ENCODE data around the gene UBE2S. TPM values are rescaled to one million over a fixed set of nuclear protein-coding genes. Genes with fewer than 3 reads are reported as not detected.
"Not testable (repeated sequence)": the region's sequence is repeated elsewhere in the genome, so short reads cannot be mapped to it uniquely, and the experiment has no call there.

Gene UBE2S
- total RNA-seq, 3 donors from 2014 or later (not counting 1 experiment from before 2014, with no cell fraction given), result 60.2 to 107 (median 63.9) TPM

GRCh38 chr19:55451163-55451964 lies 43.8 kb upstream of the UBE2S start:
- TF ChIP-seq CTCF (IDR thresholded peaks at IDR 0.05), result no peak
- Mint-ChIP-seq H3K27ac (peak overlapping the region in 1 of 2 donors; percentile 82), H3K9me3 (no peaks in the 10 kb centered on the region), H3K27me3 (ENCODE audit: low read depth in 2 of 2) (peaks cover 8 to 26% of the 10 kb centered on the region in 2 donors), H3K4me3 (no peak overlapping the region), H3K4me1 (peaks cover 0 to 17% of the 10 kb centered on the region in 2 donors), H3K36me3 (no peaks in the 10 kb centered on the region)
- DNase-seq (peak in 1 of 2 donors; percentile 57), ATAC-seq (peak in 2 of 3 donors; percentile 49 to 58)
- 1% methylated on average over 77 of the region's 80 CpGs for WGBS (ENCODE audit: insufficient coverage)
- H3K9me3 ChIP-seq (ENCODE audit: control insufficient read depth, insufficient read depth, low read length), result no peaks in the 10 kb centered on the region
- no peaks in the 10 kb centered on the region for H3K36me3 ChIP-seq (ENCODE audit: control insufficient read depth, insufficient read depth, low read length)
- H3K4me1 ChIP-seq (ENCODE audit: control insufficient read depth, insufficient read depth, low read length), result peaks cover 12% of the 10 kb centered on the region
- peaks cover 25% of the 10 kb centered on the region for H3K27me3 ChIP-seq (ENCODE audit: control insufficient read depth, insufficient read depth, low read length)
- no peak overlapping the region for H3K4me3 ChIP-seq (ENCODE audit: low read length)
- H3K27ac ChIP-seq (ENCODE audit: low read length), result no peak overlapping the region
- intact Hi-C loops (cut with micrococcal nuclease), result no loop called here

GRCh38 chr19:55449469-55449868 lies 41.9 kb upstream of the UBE2S start:
- H3K27me3 Mint-ChIP-seq (ENCODE audit: low read depth in 2 of 2), result peaks cover 14 to 35% of the 10 kb centered on the region in 2 donors
- DNase-seq (no peak), ATAC-seq (no peak)
- 30% methylated on average over 16 of the region's 16 CpGs for WGBS (ENCODE audit: insufficient coverage)
- H3K4me3 Mint-ChIP-seq, result no peak overlapping the region
- H3K9me3 Mint-ChIP-seq, result no peaks in the 10 kb centered on the region
- Histone ChIP-seq H3K36me3 (ENCODE audit: control insufficient read depth, insufficient read depth, low read length) (no peaks in the 10 kb centered on the region), H3K4me3 (ENCODE audit: low read length) (no peak overlapping the region), H3K27ac (ENCODE audit: low read length) (no peak overlapping the region), H3K27me3 (ENCODE audit: control insufficient read depth, insufficient read depth, low read length) (peaks cover 29% of the 10 kb centered on the region), H3K9me3 (ENCODE audit: control insufficient read depth, insufficient read depth, low read length) (no peaks in the 10 kb centered on the region), H3K4me1 (ENCODE audit: control insufficient read depth, insufficient read depth, low read length) (peaks cover 12% of the 10 kb centered on the region)
- H3K36me3 Mint-ChIP-seq, result no peaks in the 10 kb centered on the region
- TF ChIP-seq CTCF (IDR thresholded peaks at IDR 0.05), result no peak
- peak overlapping the region in 1 of 2 donors; percentile 82 for H3K27ac Mint-ChIP-seq
- intact Hi-C loops (cut with micrococcal nuclease), result no loop called here
- H3K4me1 Mint-ChIP-seq, result peaks cover 0 to 17% of the 10 kb centered on the region in 2 donors

GRCh38 chr19:55448175-55448490 lies 40.5 kb upstream of the UBE2S start:
- H3K4me3 ChIP-seq (ENCODE audit: low read length); H3K27ac Mint-ChIP-seq; H3K9me3 Mint-ChIP-seq; DNase-seq; intact Hi-C loops (cut with micrococcal nuclease); H3K27ac ChIP-seq (ENCODE audit: low read length); H3K36me3 ChIP-seq (ENCODE audit: control insufficient read depth, insufficient read depth, low read length); H3K9me3 ChIP-seq (ENCODE audit: control insufficient read depth, insufficient read depth, low read length); ATAC-seq; H3K36me3 Mint-ChIP-seq; H3K4me3 Mint-ChIP-seq: not testable (repeated sequence)
- Mint-ChIP-seq H3K27me3 (ENCODE audit: low read depth in 2 of 2) (peaks cover 27 to 35% of the 10 kb centered on the region in 2 donors), H3K4me1 (peaks cover 0 to 15% of the 10 kb centered on the region in 2 donors)
- 83% methylated on average over 5 of the region's 5 CpGs for WGBS (ENCODE audit: insufficient coverage)
- Histone ChIP-seq H3K4me1 (ENCODE audit: control insufficient read depth, insufficient read depth, low read length) (peaks cover 12% of the 10 kb centered on the region), H3K27me3 (ENCODE audit: control insufficient read depth, insufficient read depth, low read length) (peaks cover 36% of the 10 kb centered on the region)

- peak; percentile 19 to 21 (median 20) for ATAC-seq
- no peak for DNase-seq
These were observed 40.0 kb upstream of the UBE2S start for GRCh38 chr19:55447421-55448174.

More at GRCh38 chr19:55447421-55448174, 40.0 kb upstream of the UBE2S start:
- H3K36me3 Mint-ChIP-seq, result no peaks in the 10 kb centered on the region
- peaks cover 0 to 20% of the 10 kb centered on the region in 2 donors for H3K4me1 Mint-ChIP-seq
- H3K27ac ChIP-seq (ENCODE audit: low read length), result no peak overlapping the region
- no peak for TF ChIP-seq CTCF (IDR thresholded peaks at IDR 0.05)
- H3K4me1 ChIP-seq (ENCODE audit: control insufficient read depth, insufficient read depth, low read length), result peaks cover 12% of the 10 kb centered on the region
- no peak overlapping the region for H3K4me3 Mint-ChIP-seq
- H3K9me3 ChIP-seq (ENCODE audit: control insufficient read depth, insufficient read depth, low read length), result no peaks in the 10 kb centered on the region
- no peaks in the 10 kb centered on the region for H3K36me3 ChIP-seq (ENCODE audit: control insufficient read depth, insufficient read depth, low read length)
- no peak overlapping the region for H3K27ac Mint-ChIP-seq
- peaks cover 33% of the 10 kb centered on the region for H3K27me3 ChIP-seq (ENCODE audit: control insufficient read depth, insufficient read depth, low read length)
- intact Hi-C loops (cut with micrococcal nuclease), result no loop called here
- 42% methylated on average over 14 of the region's 16 CpGs for WGBS (ENCODE audit: insufficient coverage)
- no peaks in the 10 kb centered on the region for H3K9me3 Mint-ChIP-seq
- peaks cover 27 to 39% of the 10 kb centered on the region in 2 donors for H3K27me3 Mint-ChIP-seq (ENCODE audit: low read depth in 2 of 2)
- H3K4me3 ChIP-seq (ENCODE audit: low read length), result no peak overlapping the region

Data from natural killer cell (primary cell).